Measurements from ENCODE around the gene NUDC. TPM values are rescaled to one million over a fixed set of nuclear protein-coding genes. Genes with fewer than 3 reads are reported as not detected.

Gene NUDC
- total and polyA plus RNA-seq, 2 of the 13 experiments (the other 11 are each of a cell fraction or from before 2014, with no cell fraction given): 34.7 to 104 TPM

DNA sequence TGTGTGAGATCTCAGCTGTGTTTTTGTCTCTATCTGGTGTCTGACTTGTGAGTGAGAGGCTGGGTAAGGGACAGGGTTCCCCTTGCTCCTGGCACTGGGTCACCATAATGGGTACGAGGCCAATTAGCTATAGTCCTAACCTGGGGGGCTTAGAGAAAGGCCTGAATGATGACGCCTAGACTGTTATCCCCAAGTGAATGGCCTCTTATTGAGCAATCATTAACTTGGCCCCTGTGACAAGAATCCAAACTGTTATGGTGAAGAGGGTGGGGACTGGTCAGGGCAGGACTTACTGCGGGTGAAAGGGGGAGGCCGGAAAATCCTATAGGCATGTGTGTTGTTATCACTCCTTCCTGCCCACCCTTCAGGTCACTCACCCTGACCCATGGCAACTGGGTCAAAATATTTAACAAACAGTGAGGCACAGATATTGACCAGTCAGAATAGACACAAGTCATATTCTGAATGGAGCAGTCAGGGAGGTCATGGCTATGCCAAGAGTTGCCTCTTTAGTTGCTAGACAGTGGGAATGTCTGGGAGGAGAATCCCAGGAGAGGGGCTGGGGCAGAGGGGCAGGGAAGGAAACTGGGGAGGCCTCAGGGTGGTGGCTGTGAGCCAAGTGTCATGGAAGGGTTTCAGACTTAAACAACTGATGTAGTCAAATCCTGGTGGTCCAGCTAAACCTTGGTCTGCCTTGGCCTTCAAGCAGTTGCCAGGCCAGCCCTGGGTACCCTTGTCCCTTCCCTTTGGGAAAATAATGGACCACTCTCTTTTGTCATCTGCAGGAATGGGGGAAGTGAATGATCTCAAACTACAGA is 11.0 kb upstream of the NUDC start (continued):
- peak; percentile 72; the same call in 1 of the 2 replicates for TF ChIP-seq SMAD3 (CRISPR knock-in tag; IDR thresholded peaks at IDR 0.05)
- no peak for TF ChIP-seq ZNF232 (CRISPR knock-in tag; IDR thresholded peaks at IDR 0.05; ENCODE audit: borderline replicate concordance)
- TF ChIP-seq ZEB1 (IDR thresholded peaks at IDR 0.05; ENCODE audit: insufficient replicate concordance, low read depth): peak; percentile 47
- TF ChIP-seq, protein P1, sequence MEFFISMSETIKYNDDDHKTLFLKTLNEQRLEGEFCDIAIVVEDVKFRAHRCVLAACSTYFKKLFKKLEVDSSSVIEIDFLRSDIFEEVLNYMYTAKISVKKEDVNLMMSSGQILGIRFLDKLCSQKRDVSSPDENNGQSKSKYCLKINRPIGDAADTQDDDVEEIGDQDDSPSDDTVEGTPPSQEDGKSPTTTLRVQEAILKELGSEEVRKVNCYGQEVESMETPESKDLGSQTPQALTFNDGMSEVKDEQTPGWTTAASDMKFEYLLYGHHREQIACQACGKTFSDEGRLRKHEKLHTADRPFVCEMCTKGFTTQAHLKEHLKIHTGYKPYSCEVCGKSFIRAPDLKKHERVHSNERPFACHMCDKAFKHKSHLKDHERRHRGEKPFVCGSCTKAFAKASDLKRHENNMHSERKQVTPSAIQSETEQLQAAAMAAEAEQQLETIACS (CRISPR knock-in tag; IDR thresholded peaks at IDR 0.05): no peak
- no peak for TF ChIP-seq NR3C1 (CRISPR knock-in tag; IDR thresholded peaks at IDR 0.05)
- no peak for TF ChIP-seq ZNF766 (CRISPR knock-in tag; IDR thresholded peaks at IDR 0.05; ENCODE audit: borderline replicate concordance)
- no peak for TF ChIP-seq ZNF33B (CRISPR knock-in tag; IDR thresholded peaks at IDR 0.05)
- TF ChIP-seq, protein P2, sequence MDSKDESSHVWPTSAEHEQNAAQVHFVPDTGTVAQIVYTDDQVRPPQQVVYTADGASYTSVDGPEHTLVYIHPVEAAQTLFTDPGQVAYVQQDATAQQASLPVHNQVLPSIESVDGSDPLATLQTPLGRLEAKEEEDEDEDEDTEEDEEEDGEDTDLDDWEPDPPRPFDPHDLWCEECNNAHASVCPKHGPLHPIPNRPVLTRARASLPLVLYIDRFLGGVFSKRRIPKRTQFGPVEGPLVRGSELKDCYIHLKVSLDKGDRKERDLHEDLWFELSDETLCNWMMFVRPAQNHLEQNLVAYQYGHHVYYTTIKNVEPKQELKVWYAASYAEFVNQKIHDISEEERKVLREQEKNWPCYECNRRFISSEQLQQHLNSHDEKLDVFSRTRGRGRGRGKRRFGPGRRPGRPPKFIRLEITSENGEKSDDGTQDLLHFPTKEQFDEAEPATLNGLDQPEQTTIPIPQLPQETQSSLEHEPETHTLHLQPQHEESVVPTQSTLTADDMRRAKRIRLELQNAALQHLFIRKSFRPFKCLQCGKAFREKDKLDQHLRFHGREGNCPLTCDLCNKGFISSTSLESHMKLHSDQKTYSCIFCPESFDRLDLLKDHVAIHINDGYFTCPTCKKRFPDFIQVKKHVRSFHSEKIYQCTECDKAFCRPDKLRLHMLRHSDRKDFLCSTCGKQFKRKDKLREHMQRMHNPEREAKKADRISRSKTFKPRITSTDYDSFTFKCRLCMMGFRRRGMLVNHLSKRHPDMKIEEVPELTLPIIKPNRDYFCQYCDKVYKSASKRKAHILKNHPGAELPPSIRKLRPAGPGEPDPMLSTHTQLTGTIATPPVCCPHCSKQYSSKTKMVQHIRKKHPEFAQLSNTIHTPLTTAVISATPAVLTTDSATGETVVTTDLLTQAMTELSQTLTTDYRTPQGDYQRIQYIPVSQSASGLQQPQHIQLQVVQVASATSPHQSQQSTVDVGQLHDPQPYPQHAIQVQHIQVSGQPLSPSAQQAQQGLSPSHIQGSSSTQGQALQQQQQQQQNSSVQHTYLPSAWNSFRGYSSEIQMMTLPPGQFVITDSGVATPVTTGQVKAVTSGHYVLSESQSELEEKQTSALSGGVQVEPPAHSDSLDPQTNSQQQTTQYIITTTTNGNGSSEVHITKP (CRISPR knock-in tag; IDR thresholded peaks at IDR 0.05; ENCODE audit: low read depth): peak; percentile 92; the same call in 1 of the 2 replicates
- no peak for TF ChIP-seq SMAD1 (CRISPR knock-in tag; IDR thresholded peaks at IDR 0.05; ENCODE audit: borderline replicate concordance, low read depth)
- TF ChIP-seq RFXAP (CRISPR knock-in tag; IDR thresholded peaks at IDR 0.05; ENCODE audit: borderline replicate concordance): peak; percentile 78; the same call in 1 of the 2 replicates
- TF ChIP-seq ZNF562 (CRISPR knock-in tag; IDR thresholded peaks at IDR 0.05; ENCODE audit: borderline replicate concordance): 0 out of 2 replicates have a peak, but pooled peaks have one; percentile 2
- TF ChIP-seq, protein P3, sequence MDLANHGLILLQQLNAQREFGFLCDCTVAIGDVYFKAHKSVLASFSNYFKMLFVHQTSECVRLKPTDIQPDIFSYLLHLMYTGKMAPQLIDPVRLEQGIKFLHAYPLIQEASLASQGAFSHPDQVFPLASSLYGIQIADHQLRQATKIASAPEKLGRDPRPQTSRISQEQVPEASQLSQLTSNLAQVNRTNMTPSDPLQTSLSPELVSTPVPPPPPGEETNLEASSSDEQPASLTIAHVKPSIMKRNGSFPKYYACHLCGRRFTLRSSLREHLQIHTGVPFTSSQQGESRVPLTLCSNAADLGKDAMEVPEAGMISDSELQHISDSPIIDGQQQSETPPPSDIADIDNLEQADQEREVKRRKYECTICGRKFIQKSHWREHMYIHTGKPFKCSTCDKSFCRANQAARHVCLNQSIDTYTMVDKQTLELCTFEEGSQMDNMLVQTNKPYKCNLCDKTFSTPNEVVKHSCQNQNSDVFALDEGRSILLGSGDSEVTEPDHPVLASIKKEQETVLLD (CRISPR knock-in tag; IDR thresholded peaks at IDR 0.05; ENCODE audit: low read depth): no peak
- no peak for TF ChIP-seq TOE1 (CRISPR knock-in tag; IDR thresholded peaks at IDR 0.05)
- TF ChIP-seq, protein P4, sequence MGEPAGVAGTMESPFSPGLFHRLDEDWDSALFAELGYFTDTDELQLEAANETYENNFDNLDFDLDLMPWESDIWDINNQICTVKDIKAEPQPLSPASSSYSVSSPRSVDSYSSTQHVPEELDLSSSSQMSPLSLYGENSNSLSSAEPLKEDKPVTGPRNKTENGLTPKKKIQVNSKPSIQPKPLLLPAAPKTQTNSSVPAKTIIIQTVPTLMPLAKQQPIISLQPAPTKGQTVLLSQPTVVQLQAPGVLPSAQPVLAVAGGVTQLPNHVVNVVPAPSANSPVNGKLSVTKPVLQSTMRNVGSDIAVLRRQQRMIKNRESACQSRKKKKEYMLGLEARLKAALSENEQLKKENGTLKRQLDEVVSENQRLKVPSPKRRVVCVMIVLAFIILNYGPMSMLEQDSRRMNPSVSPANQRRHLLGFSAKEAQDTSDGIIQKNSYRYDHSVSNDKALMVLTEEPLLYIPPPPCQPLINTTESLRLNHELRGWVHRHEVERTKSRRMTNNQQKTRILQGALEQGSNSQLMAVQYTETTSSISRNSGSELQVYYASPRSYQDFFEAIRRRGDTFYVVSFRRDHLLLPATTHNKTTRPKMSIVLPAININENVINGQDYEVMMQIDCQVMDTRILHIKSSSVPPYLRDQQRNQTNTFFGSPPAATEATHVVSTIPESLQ (CRISPR knock-in tag; conservative IDR thresholded peaks at IDR 0.05): no peak
- TF ChIP-seq TP53 (CRISPR knock-in tag; conservative IDR thresholded peaks at IDR 0.05): no peak
- TF ChIP-seq, protein P5, sequence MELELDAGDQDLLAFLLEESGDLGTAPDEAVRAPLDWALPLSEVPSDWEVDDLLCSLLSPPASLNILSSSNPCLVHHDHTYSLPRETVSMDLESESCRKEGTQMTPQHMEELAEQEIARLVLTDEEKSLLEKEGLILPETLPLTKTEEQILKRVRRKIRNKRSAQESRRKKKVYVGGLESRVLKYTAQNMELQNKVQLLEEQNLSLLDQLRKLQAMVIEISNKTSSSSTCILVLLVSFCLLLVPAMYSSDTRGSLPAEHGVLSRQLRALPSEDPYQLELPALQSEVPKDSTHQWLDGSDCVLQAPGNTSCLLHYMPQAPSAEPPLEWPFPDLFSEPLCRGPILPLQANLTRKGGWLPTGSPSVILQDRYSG (CRISPR knock-in tag; IDR thresholded peaks at IDR 0.05): peak; percentile 83
- TF ChIP-seq SATB2 (CRISPR knock-in tag; IDR thresholded peaks at IDR 0.05): no peak

Data from HepG2 (cell line).